Testis (tissue), 2 donors: Measurements from ENCODE around the gene PHGDH.

Source experiments
- POLR2A ChIP-seq: fragments of 450-650 bp; IDR thresholded peaks from one replicate; pipeline ENCODE4 v1.6.1; 2017; ENCODE audit warnings: antibody characterized with exemption, mild to moderate bottlenecking, moderate library complexity
- TF ChIP-seq, protein P1 (sequence below), 3 experiments: fragments of 450-650 bp in 2 of 3; fragments of 200-600 bp in 1 of 3; sonication (generic) in 1 of 3; IDR thresholded peaks; one replicate each; pipeline ENCODE4 v1.5.1; 2016 to 2019; ENCODE audit warnings: antibody characterized with exemption in 3 of 3, mild to moderate bottlenecking in 2 of 3, moderate library complexity in 1 of 3

- TF ChIP-seq, protein P1, sequence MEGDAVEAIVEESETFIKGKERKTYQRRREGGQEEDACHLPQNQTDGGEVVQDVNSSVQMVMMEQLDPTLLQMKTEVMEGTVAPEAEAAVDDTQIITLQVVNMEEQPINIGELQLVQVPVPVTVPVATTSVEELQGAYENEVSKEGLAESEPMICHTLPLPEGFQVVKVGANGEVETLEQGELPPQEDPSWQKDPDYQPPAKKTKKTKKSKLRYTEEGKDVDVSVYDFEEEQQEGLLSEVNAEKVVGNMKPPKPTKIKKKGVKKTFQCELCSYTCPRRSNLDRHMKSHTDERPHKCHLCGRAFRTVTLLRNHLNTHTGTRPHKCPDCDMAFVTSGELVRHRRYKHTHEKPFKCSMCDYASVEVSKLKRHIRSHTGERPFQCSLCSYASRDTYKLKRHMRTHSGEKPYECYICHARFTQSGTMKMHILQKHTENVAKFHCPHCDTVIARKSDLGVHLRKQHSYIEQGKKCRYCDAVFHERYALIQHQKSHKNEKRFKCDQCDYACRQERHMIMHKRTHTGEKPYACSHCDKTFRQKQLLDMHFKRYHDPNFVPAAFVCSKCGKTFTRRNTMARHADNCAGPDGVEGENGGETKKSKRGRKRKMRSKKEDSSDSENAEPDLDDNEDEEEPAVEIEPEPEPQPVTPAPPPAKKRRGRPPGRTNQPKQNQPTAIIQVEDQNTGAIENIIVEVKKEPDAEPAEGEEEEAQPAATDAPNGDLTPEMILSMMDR (IDR thresholded peaks at IDR 0.05), result no peak
- no peak for TF ChIP-seq POLR2A
These were observed 14.1 kb upstream of the PHGDH start for GRCh38 chr1:119697598-119697997.
